ENCODE results near the gene SLC4A9.

The SLC4A9 gene

GRCh38 chr5:140360101-140360500, at the start of gene SLC4A9:
TSS of gene SLC4A9 (plus strand) at chr5:140360194. CDS start at chr5:140360237, 43 bp downstream.
- DNase-seq = no peak

- DNase-seq = no peak
Observed at GRCh38 chr5:140310434-140310833, 49.6 kb upstream of the SLC4A9 start.

GRCh38 chr5:140311011-140311467, 49.0 kb upstream of the SLC4A9 start:
- no peak for DNase-seq

GRCh38 chr5:140312067-140312790, 47.8 kb upstream of the SLC4A9 start:
- no peak for DNase-seq

- no peak for DNase-seq
Observed at GRCh38 chr5:140312791-140313189, 47.2 kb upstream of the SLC4A9 start.

DNA sequence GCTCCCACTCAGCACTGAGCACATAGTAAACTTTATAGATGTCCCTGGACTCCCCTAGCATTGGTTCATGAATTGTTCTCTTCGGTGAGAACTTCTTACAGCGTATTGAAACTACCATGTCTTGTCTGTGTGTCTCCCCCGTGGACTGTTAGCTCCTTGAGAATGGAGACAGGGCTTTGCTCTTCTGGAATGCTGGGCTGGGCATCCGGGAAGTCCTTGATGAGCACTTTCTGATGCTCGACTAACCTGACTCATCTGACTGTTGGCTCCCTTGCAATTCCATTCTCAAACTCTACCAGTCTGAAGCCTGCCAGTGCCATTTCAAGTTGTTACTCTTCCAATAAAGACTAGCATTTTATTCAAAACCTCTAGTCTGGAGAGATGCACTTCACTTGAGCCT, 42.1 kb upstream of the SLC4A9 start:
- no peak for DNase-seq

GRCh38 chr5:140318792-140319191, 41.2 kb upstream of the SLC4A9 start:
- no peak for DNase-seq

DNA sequence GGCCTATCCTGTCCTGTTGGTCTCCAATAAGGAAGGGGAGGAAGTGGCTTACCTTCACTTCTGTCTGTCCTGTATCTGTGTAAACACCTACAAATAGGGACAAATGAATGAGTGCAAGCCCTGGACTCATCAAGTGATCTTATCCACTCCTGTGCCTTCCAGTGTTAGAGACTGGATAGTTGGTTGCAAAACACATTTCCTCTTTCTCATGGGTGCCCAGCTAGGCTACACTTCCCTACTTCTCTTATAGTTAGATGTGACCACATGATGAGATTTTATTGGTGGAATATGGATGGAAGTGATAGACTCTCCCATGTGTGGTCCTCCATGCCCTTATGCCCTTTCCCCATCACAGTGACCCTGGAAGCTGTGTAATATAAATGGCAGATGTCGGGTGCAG, 40.2 kb upstream of the SLC4A9 start:
- DNase-seq = no peak

DNA sequence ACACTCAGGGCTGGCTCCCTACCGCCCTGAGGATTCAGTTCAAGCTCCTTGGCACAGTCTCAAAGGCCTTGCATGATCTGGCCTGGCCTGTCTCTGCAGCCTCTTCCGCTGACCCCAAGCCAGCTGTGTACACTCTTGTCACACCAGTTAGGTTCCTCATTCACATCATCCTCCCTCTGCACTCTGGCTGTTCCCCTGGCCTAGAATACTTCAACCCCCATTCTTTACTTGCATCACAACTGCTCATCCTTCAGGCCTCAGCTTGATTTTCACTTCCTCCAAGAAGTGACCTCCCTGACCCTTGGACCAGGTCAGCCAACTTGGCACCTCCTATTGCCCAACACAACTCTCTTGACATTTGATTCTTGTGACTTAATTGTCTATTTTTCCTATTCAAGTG, 38.2 kb upstream of the SLC4A9 start:
- DNase-seq = peak; percentile 15

DNA sequence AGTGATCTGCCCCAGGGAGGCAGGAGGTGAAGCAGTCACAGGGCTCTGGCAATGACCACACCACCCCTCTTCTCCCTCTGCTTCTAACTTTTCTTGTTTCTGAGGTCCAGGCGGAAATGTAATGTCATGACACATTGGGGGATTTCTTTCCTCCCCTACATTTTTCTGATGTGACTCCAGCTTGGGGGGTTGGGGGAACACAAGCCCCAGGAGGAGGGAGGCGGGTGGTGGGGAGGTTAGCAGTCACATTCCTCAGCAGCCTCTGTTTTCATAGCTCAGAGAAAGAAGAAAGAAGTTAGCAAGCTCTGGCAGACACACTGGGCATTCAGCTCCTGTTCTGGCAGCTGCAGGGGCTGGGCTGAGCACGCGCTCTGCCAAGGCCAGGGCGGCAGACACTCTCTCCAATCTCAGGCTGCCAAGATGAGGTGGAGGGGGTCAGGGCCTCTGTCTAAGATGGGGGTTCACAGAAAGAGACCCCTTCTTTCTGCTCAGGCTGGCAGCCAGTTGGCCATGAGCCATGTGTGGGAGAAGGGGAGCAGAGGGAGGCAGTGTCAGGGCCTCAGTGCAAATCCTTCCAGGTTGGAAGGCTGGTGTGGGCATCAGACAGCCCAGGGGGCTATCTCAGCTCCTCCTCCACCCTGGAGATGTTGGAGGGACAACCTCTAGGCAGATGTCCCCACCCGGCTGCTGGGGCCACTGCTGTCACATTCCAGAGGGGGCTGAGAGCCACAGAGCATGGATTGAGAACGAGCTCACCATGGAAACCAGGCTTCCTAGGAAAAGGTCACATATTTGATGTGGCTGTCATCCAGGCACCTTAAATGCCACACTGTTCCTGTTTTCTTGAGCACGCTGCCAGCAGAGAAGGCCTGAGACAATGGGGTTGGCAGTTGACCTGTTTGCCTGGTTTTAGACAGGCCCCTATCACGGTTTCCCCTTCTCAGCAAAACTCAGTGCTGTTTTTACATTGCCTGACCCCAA, 37.0 kb upstream of the SLC4A9 start:
- DNase-seq = no peak

GRCh38 chr5:140324041-140324600, 35.9 kb upstream of the SLC4A9 start:
- DNase-seq = no peak

DNA sequence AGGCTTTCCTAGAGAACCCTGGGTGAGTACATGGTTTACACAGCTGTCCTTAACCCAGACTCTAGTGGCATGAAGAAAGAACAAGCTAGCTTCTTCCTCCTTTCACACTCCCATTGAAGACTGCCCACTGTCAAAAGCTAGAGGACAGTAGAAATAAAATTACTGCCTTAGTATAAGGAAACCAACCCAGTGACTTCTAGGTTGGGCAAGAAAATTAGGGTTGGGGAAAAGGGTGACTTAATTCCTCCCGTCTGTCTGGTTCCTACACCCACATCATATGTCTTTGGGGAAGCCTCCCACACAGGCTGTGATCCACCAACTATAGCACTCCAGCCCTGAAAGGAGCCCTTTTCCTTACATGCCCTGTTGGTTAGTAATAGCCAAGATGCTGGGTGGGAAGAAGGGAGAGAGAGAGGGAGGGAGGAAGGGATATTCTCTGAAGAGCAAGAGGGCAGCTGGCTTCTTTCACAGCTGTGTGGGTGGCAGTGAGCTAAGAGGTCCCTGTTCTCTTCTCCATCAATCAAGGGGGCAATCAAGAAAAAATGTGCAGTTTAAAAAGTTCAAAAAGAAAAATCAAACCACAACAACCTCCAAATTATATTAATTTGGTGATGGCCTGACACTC, 35.3 kb upstream of the SLC4A9 start:
- no peak for DNase-seq

DNA sequence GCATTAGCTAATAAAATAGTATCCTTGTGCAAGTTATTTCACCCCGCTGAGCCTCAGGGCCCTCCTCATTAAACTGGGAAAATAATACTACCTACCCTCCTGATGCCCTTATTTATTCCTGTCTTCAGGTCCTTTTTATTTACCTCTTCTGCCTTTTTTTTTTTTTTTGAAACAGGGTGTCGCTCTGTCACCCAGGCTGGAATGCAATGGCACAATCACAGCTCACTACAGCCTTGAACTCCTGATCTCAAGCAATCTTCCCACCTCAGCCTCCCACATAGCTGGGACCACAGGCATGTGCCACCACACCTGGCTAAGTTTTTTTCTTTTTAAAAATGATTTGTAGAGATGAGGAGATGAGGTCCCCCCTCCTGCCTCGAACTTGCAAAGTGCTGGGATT, 34.5 kb upstream of the SLC4A9 start:
- DNase-seq = no peak

- DNase-seq = no peak
Observed at GRCh38 chr5:140327589-140327988, 32.4 kb upstream of the SLC4A9 start.

- DNase-seq = no peak
Observed at GRCh38 chr5:140328036-140328764, 31.8 kb upstream of the SLC4A9 start.

DNA sequence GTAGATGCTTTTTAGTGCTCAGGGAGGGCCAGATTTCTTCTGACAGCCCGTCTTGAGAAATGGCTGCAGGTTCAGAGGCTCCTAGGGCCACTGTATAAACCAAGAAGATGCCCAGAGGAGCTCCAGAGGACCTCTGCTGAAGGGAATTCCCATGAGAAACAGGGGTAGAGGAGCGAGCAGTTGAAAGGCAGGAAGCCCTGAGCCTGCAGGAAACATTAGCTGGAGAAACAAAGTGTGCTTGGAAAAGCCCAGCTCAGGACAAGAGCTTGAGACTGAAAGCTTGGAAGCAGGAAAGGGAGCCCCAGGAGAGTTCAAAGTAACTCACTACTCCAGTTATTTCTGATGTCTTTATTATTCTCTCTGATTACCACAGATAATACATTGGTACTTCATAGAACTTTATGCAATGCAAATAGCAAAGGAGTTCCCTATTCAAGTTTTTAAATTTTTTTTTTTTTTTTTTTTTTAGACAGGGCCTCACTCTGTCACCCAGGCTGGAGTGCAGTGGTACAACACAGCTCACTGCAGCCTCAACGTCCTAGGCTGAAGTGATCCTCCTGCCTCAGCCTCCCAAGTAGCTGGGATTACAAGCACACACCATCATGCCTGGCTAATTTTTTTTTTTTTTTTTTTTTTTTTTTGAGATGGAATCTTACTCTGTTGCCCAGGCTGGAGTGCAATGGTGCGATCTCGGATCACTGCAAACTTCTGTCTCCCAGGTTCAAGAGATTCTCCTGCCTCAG, 30.1 kb upstream of the SLC4A9 start:
- DNase-seq = no peak

GRCh38 chr5:140331638-140332037, 28.4 kb upstream of the SLC4A9 start:
- DNase-seq = no peak

DNA sequence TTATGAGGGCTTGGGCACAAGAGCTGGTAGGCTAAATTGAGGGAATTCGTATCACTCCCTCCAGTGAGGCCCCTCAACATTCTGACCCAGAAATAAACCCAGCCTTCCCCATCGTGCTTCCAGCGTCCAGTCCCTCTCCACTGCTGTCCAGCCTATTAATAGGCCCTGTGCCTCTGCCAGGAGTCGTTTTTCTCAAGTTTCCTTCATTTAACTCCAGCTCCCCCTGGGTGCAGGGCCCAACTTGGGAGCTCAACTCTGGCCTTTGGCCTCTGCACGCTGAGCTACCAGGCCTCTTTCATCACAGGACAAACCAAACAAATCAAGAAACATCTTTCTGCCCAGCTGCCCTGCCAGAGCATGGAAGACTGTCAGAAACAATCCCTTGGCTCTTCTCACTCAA, 23.6 kb upstream of the SLC4A9 start:
- no peak for DNase-seq

DNA sequence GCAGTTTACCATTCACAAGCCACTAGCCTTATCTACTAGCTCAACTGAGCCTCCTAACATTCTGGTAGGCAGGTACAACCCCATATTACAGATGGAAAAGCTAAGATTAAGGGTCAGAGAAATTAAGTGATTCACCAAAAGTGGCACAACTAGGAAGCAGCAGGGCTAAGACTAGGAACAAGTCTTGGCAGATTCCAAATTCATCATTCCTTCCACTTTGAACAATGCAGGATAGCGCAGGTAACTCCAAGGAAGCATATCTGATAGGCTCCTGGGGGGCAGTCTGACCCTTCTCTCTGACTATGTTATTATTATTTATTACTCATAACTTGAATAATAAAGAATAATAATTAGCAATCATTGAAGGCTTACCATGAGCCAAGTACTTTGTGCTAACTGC, 22.1 kb upstream of the SLC4A9 start:
- no peak for DNase-seq

GRCh38 chr5:140338336-140338735, 21.7 kb upstream of the SLC4A9 start:
- DNase-seq = no peak

GRCh38 chr5:140338908-140339307, 21.1 kb upstream of the SLC4A9 start:
- no peak for DNase-seq

GRCh38 chr5:140339636-140340035, 20.4 kb upstream of the SLC4A9 start:
- DNase-seq = no peak
